IPS DF 19.7 (cell line): ENCODE data around the gene ANO3.
"Not testable (repeated sequence)": the region's sequence is repeated elsewhere in the genome, so short reads cannot be mapped to it uniquely, and the experiment has no call there.

Experiments used
- DNase-seq: peaks from one replicate; pipeline ENCODE4 v3.0.0-alpha.2; 2013; ENCODE audit warnings: low read depth, low spot score

The ANO3 gene

GRCh38 chr11:26331911-26332571, at the start of gene ANO3:
Gene ANO3 (plus strand): TSS chr11:26332130. CDS start chr11:26332276, 146 bp downstream.
- peak; percentile 87 for DNase-seq

- no peak for DNase-seq
Measured at GRCh38 chr11:26283852-26284408, 48.0 kb upstream of the ANO3 start.

- DNase-seq = no peak
Measured at GRCh38 chr11:26285608-26286007, 46.3 kb upstream of the ANO3 start.

- DNase-seq = peak; percentile 9
Measured at GRCh38 chr11:26286472-26287066, 45.4 kb upstream of the ANO3 start.

- no peak for DNase-seq
Measured at GRCh38 chr11:26287067-26287518, 44.8 kb upstream of the ANO3 start.

GRCh38 chr11:26297189-26297975, 34.5 kb upstream of the ANO3 start:
- DNase-seq = no peak

GRCh38 chr11:26316372-26316771, 15.6 kb upstream of the ANO3 start:
- DNase-seq = not testable (repeated sequence)

DNA sequence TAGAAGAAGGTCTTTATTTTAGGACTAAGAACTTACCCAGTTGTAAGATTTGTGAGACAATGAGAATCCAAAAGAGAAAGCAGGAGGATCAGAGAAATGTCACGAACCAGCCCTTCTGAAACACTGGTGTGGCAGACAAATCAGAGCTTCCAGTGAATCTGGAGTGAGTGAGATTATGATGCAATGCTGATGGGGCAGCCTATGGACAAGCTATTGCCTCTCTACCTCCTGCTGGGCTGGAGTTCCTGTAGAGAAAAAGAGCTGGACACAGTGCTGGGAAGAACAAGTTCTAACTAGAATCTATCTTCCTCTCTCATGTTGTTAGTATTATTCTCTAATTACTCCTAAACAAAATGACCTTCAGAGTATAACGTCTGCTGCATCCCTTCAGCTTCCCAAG, 12.0 kb upstream of the ANO3 start:
- DNase-seq = peak; percentile 9

DNA sequence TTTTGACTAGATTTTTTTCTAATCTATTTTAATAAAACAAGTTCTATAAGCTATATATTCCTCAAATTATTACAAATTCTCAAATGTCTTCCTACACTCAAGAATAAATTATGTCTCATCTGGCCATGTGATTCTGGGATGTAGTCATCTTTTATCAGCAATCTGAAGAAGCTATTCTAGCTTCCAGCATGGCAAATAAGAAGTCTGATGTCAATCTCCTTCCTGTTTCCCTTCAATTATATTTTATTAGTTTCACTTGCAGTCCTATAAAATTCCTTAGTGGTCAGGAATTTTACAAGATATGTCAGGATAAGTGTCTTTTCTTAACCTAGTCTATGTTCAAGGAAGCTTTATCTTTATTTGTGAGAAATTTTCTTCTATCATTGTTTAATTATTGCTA, 10.4 kb upstream of the ANO3 start:
- no peak for DNase-seq

DNA sequence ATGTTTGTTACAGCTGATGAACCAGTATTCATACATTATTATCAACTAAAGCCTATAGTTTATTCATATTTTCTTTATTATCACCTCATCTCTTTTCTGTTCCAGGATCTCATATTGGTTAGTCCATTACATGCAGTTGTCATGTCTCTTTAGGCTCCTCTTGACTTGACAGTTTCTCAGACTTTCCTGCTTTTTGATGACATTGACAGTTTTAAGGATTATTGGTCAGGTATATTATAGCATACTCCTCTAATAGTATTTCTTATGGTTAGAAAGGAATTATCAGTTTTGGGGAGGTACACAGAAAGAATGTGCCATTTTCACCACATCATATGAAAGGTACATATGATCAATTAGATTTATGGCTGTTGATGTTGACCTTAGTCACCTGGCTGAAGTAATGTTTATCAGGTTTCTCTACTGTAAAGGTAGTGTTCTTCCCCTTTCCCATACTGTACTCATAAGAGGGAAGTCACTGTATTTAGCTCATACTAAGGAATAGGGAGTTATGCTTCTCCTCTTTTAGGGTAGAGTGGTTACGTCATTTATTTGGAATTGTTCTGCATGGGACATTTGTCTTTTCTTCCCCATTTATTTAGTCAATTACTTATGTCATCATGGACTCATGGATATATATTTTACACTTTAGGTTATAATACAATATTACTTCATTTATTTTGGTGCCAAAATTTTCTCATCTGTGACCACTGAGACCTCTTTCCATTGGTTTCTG, 9.4 kb upstream of the ANO3 start:
- no peak for DNase-seq

DNA sequence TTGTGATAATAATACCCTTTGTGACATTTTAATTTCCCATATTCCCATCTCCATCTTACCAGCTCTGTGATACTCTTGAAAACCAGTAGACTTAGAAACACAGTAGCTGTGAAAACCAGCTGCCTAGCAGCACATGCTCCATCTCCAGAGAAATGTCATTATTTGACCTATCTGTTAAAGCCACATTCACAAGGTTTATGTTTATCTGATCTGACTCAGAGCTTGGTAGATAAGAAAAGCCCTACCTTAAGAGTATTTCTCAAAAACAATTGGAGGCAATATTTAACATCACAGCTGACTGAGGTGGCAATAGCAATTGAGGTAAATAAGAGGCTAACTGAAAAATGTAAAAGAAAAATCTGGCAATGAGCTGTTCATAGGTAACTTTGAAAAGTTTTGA, 8.1 kb upstream of the ANO3 start:
- DNase-seq = no peak

DNA sequence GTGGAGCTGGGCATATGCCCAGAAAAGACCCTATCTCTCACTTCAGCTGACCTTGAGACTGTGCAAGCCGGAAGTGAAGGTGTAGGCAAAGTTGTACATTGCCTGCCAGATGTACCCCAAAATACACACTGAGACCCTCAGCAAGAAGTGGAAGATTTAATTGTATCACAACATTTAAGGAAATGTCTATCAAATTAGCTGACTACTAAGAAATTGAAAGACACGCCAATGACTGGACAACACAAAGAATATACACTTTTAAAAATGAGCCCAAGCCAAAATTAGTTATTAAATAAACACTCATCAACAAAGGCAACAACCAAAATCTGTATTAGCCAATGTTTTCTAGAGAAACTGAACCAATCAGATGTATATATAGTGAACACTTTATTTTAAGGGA, 7.7 kb upstream of the ANO3 start:
- DNase-seq = no peak

GRCh38 chr11:26326793-26327400, 5.0 kb upstream of the ANO3 start:
- no peak for DNase-seq

DNA sequence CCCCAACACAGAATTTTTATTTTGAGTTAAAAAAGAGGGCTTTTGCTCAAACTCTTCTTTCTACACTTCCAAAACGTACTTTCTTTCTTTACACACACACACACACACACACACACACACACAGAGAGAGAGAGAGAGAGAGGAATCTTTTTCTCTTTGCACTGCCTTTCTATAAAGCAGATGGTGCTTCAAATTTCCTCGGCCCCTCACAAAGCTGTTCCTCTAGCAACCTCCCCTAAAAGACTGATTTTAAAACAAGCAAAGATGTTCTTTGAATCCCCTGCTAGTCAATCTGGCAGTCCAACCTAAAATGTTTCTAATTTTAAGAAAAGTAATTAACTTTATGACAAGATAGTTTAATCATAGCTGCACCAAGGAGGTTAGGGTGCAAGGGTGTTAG, 2.7 kb upstream of the ANO3 start:
- no peak for DNase-seq

GRCh38 chr11:26330262-26330661, 1.7 kb upstream of the ANO3 start:
- no peak for DNase-seq

DNA sequence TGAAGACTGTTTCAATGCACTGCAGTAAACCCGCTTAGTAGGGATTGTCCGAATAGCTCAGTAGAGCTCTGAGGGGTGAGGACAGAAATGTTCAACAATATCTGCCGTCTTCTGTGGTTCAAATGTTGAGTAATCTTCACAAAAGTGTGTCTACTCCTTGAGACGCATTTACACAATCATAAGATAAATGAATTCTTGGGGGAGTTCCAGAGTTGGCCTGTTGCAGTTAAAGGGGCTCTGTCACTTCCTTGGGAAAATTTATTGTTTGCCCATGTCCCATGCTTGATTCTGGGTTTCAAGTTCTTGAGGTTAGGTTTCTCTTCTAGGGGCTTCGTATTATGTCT, 614 bp downstream of the ANO3 start:
- DNase-seq = no peak

GRCh38 chr11:26333906-26334305, 2.0 kb downstream of the ANO3 start:
- no peak for DNase-seq

DNA sequence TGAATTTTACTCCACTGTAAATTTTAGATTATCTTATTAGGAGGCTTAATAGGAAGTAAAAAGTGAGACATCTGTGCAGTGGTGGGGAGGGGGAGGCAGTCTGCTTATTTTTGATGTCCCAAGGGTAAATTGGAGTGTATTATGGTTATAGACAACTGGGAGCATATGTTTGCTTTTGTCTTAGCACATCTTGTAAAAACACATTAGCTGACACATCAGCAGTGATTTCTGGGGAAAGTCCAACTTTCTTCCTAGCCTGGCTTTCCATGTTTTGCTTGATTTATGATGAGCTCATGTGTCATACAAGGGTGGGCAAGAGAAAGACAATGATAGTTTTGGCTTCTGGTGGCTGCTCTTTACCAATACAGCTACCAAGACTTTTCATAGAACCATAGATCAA, 4.0 kb downstream of the ANO3 start:
- DNase-seq = no peak

DNA sequence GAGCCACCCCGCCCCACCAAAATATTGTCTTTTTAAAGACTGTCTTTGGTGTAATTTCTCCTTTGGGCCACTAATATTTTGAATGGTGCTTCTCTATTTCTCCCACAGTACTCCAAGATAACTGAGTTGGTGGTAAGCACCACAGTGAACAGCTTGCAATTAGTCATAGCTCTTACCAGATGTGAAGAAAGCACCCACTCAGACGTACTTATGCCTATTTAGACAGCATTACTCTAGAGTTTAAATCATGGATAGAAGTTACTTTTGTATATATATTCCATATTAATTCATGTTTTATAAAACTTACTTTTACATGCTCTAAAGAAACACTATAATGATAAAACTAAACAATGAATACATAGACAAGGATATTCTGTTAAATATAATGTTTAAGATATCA, 12.7 kb downstream of the ANO3 start:
- DNase-seq = no peak

GRCh38 chr11:26348776-26349175, 16.8 kb downstream of the ANO3 start:
- DNase-seq = no peak

DNA sequence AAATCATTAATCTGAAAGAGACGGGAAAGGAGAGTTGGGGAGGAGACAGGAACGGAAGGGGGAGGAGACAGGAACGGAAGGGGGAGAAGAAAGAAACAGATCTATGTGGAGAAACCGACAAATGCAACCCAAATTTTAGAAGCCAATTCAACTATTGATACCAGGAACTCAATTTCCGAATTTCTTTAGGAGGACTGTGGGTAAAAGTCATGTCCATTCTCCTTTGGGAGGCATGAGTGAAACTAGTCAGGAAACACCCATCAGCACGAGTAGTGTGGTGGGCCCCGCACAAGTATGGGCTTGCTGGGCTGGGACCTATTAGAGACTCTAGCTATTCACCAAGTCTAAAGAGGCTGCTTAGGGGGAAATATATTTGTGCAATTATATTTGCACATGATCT, 18.1 kb downstream of the ANO3 start:
- DNase-seq = no peak

- DNase-seq = no peak
Measured at GRCh38 chr11:26353010-26353409, 21.1 kb downstream of the ANO3 start.
